ENCODE measurements around the gene NFS1. TPM values are rescaled to one million over a fixed set of nuclear protein-coding genes. Genes with fewer than 3 reads are reported as not detected.

The NFS1 gene
- total RNA-seq, 1 experiment from 2014 or later = 69.8 TPM

- Mint-ChIP-seq H3K9me3 (ENCODE audit: unreplicated experiment) (no peaks in the 10 kb centered on the region), H3K4me3 (ENCODE audit: unreplicated experiment) (peak overlapping the region; percentile 84), H3K27me3 (ENCODE audit: insufficient read depth, unreplicated experiment) (no peaks in the 10 kb centered on the region), H3K27ac (ENCODE audit: unreplicated experiment) (peak overlapping the region; percentile 96), H3K4me1 (ENCODE audit: low read depth, unreplicated experiment) (peaks cover 22% of the 10 kb centered on the region), H3K36me3 (ENCODE audit: insufficient read depth, unreplicated experiment) (peaks cover 25% of the 10 kb centered on the region)
- CTCF ChIA-PET = interaction anchor here (0.5 to 2.3 kb wide), 10 partner anchors 23 to 1274 kb away, joined by 3 to 46 read pairs (median 4); partner anchors contain the start of genes ACSS2, ERGIC3, RBM39 and SCAND1
- Histone ChIP-seq H3K27me3 (replicated peaks; ENCODE audit: control insufficient read depth, insufficient read depth, low read length) (no peaks in the 10 kb centered on the region), H3K4me1 (peaks cover 30% of the 10 kb centered on the region), H3K9me3 (no peaks in the 10 kb centered on the region), H3K36me3 (ENCODE audit: control insufficient read depth, insufficient read depth, low read length) (no peaks in the 10 kb centered on the region), H3K4me3 (ENCODE audit: low read depth, low read length) (peak overlapping the region; percentile 87)
- intact Hi-C loops (cut with micrococcal nuclease; ENCODE audit: unreplicated experiment) = loop anchor here (1.0 to 10.0 kb wide), 4 partner anchors 35 to 99 kb away; partner anchors contain the start of genes NFS1, RBM39 and ROMO1
- POLR2A ChIA-PET = interaction anchor here (0.5 to 4.2 kb wide), 14 partner anchors 12 to 379 kb away, joined by 3 to 57 read pairs (median 6); partner anchors contain the start of genes CEP250, EIF6, NFS1 and RBM39
- peak; percentile 79 for DNase-seq
- BruUV-seq (replicated peaks) = TSS peak; percentile 11
- TF ChIP-seq CTCF (IDR thresholded peaks at IDR 0.05; ENCODE audit: insufficient read depth in 1 of 2, low read depth in 1 of 2, low read length in 1 of 2, severe bottlenecking in 1 of 2, unreplicated experiment in 1 of 2) = no peak
Observed at GRCh38 chr20:35663516-35664465, 35.4 kb downstream of the NFS1 start.

DNA sequence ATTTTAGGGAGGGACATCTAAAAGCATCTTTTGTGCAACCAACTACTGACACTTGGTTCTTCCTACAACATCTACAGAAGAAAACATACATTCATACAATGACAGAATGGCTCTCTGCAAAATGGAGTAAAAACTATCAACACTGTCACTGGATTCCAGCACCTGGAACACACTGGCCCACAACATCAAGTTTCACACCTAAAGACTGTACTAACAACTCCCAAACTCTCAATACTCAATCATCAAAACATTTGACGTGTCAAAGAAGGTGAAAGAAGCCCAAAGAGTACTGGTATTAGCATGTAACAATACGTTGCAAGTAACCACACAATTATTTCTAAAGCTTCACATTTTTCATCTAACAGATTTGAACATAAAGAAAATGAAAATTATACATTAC lies 36.6 kb downstream of the NFS1 start:
- Mint-ChIP-seq H3K27ac (ENCODE audit: unreplicated experiment) (peak overlapping the region; percentile 96), H3K36me3 (ENCODE audit: insufficient read depth, unreplicated experiment) (peaks cover 25% of the 10 kb centered on the region), H3K4me3 (ENCODE audit: unreplicated experiment) (peak overlapping the region; percentile 84), H3K4me1 (ENCODE audit: low read depth, unreplicated experiment) (peaks cover 22% of the 10 kb centered on the region), H3K27me3 (ENCODE audit: insufficient read depth, unreplicated experiment) (no peaks in the 10 kb centered on the region), H3K9me3 (ENCODE audit: unreplicated experiment) (no peaks in the 10 kb centered on the region)
- H3K4me3 ChIP-seq (ENCODE audit: low read depth, low read length) = peak overlapping the region; percentile 87
- TF ChIP-seq CTCF (IDR thresholded peaks at IDR 0.05; ENCODE audit: insufficient read depth in 1 of 2, low read depth in 1 of 2, low read length in 1 of 2, severe bottlenecking in 1 of 2, unreplicated experiment in 1 of 2) = no peak
- no peaks in the 10 kb centered on the region for H3K9me3 ChIP-seq
- peaks cover 30% of the 10 kb centered on the region for H3K4me1 ChIP-seq
- ChIA-PET CTCF (interaction anchor here (1.7 kb wide), 1 partner anchor 121 kb away, joined by 4 read pairs; the partner anchor contains the start of gene ERGIC3), POLR2A (interaction anchor here (4.2 kb wide), 1 partner anchor 80 kb away, joined by 57 read pairs; the partner anchor contains the start of gene RBM39)
- no peaks in the 10 kb centered on the region for H3K36me3 ChIP-seq (ENCODE audit: control insufficient read depth, insufficient read depth, low read length)
- no TSS peak for BruUV-seq (replicated peaks)
- H3K27me3 ChIP-seq (replicated peaks; ENCODE audit: control insufficient read depth, insufficient read depth, low read length) = no peaks in the 10 kb centered on the region
- no peak for DNase-seq
- intact Hi-C loops (cut with micrococcal nuclease; ENCODE audit: unreplicated experiment) = loop anchor here (10.0 kb wide), 1 partner anchor 98 kb away; no protein-coding TSS in a partner anchor

- POLR2A ChIA-PET = no interaction called here
- peak overlapping the region; percentile 96 for H3K27ac Mint-ChIP-seq (ENCODE audit: unreplicated experiment)
Observed at GRCh38 chr20:35661908-35662307, 37.2 kb downstream of the NFS1 start.

More at GRCh38 chr20:35661908-35662307, 37.2 kb downstream of the NFS1 start:
- H3K27me3 Mint-ChIP-seq (ENCODE audit: insufficient read depth, unreplicated experiment) = no peaks in the 10 kb centered on the region
- H3K27me3 ChIP-seq (replicated peaks; ENCODE audit: control insufficient read depth, insufficient read depth, low read length) = no peaks in the 10 kb centered on the region
- peaks cover 31% of the 10 kb centered on the region for H3K36me3 Mint-ChIP-seq (ENCODE audit: insufficient read depth, unreplicated experiment)
- TF ChIP-seq CTCF (IDR thresholded peaks at IDR 0.05; ENCODE audit: insufficient read depth in 1 of 2, low read depth in 1 of 2, low read length in 1 of 2, severe bottlenecking in 1 of 2, unreplicated experiment in 1 of 2) = no peak
- no TSS peak for BruUV-seq (replicated peaks)
- no peaks in the 10 kb centered on the region for H3K9me3 Mint-ChIP-seq (ENCODE audit: unreplicated experiment)
- peaks cover 30% of the 10 kb centered on the region for H3K4me1 ChIP-seq
- DNase-seq = no peak
- no peaks in the 10 kb centered on the region for H3K9me3 ChIP-seq
- H3K4me3 ChIP-seq (ENCODE audit: low read depth, low read length) = no peak overlapping the region
- no peaks in the 10 kb centered on the region for H3K36me3 ChIP-seq (ENCODE audit: control insufficient read depth, insufficient read depth, low read length)
- H3K4me1 Mint-ChIP-seq (ENCODE audit: low read depth, unreplicated experiment) = peaks cover 28% of the 10 kb centered on the region
- CTCF ChIA-PET = no interaction called here
- intact Hi-C loops (cut with micrococcal nuclease; ENCODE audit: unreplicated experiment) = loop anchor here (10.0 kb wide), 1 partner anchor 97 kb away; no protein-coding TSS in a partner anchor
- H3K4me3 Mint-ChIP-seq (ENCODE audit: unreplicated experiment) = peak overlapping the region; percentile 84
